Psoas muscle (tissue), 8 donors: ENCODE data around the gene HTR3A. TPM values are rescaled to one million over a fixed set of nuclear protein-coding genes. Genes with fewer than 3 reads are reported as not detected.

Experiments
- ATAC-seq, 4 donors: fragments of 200-7000 bp; cut with Tn5 transposase; one replicate each; pipeline ENCODE4 v1.9.1; 2020; ENCODE audit warnings: moderate library complexity in 3 of 4, mild to moderate bottlenecking in 2 of 4
- DNase-seq, 2 donors: peaks; one replicate each; pipeline ENCODE4 v3.0.0-alpha.2; 2020
- H3K27ac ChIP-seq: fragments of 200-600 bp; one replicate; pipeline ENCODE4 v1.8.0; 2022
- H3K27me3 ChIP-seq, 3 donors: fragments of 200-600 bp in 1 of 3; one replicate each; pipeline versions ENCODE4 v1.6.1 to v1.8.0; 2013 to 2022; ENCODE audit warnings: low read length in 2 of 3, mild to moderate bottlenecking in 2 of 3, moderate library complexity in 1 of 3; ENCODE audit not compliant: insufficient read depth in 3 of 3
- H3K36me3 ChIP-seq, 2 donors: fragments of 200-600 bp in 1 of 2; one replicate each; pipeline versions ENCODE4 v1.6.1 to v1.8.0; 2013 to 2022; ENCODE audit warnings: low read depth in 1 of 2, mild to moderate bottlenecking in 1 of 2, moderate library complexity in 1 of 2; ENCODE audit not compliant: insufficient read depth in 1 of 2
- H3K4me1 ChIP-seq: fragments of 200-600 bp; one replicate; pipeline ENCODE4 v1.8.0; 2022
- H3K4me3 ChIP-seq: fragments of 200-600 bp; one replicate; pipeline ENCODE4 v1.8.0; 2022; ENCODE audit warnings: mild to moderate bottlenecking
- H3K9me3 ChIP-seq: fragments of 200-600 bp; one replicate; pipeline ENCODE4 v1.8.0; 2022
- CTCF ChIP-seq: fragments of 200-600 bp; IDR thresholded peaks from one replicate; pipeline ENCODE4 v1.8.0; 2022; ENCODE audit warnings: antibody characterized with exemption
- WGBS, 3 donors: extraction: QIAGEN DNeasy Blood & Tissue Kit; methylation state at CpG; one replicate each; pipeline versions ENCODE4 v1.1.6 to v1.1.7; 2013; 5-methylcytosine and 5-hydroxymethylcytosine counted together
- intact Hi-C, 2 donors: fragments of 100-400 bp; cut with DNase I; formaldehyde crosslinking; loops; one replicate each; pipeline versions ENCODE4 v1.11.0 to v1.14.2; 2022
- polyA plus RNA-seq, 3 donors: library from polyadenylated mRNA; stranded (reverse); fragments of 200-250 nt; gene quantifications; one replicate each; pipeline ENCODE4 v1.2.3, GENCODE V29; 2013
- total RNA-seq, 4 donors: library from RNA; stranded (reverse); fragmentation: NEBNext Ultra II Directional in 2 of 4; extraction: Animal tissue kit (Norgen Biotek cat#: 25700) in 2 of 4; gene quantifications; one replicate each; pipeline versions ENCODE4 v1.2.1 to v1.2.4, GENCODE V29; 2021 to 2023
- donor health status: healthy with polysubstance abuse.
- donor health status: DM: no; HTN: no; CAD: no; lungs with moderate emphysema.
- donor health status: Bipolar disorder and iron deficiency.
- donor health status: healthy.
- donor health status: DM: yes; HTN: yes; CAD: no.
- donor health status: DM: no; HTN: no; CAD: no.
- donor health status: DM: no; HTN: no; CAD: no.
- donor health status: DM: yes; HTN: yes; CAD: no.

Gene HTR3A
- total and polyA plus RNA-seq, 7 donors, result 0.03 to 1.4 TPM; not detected in 5

DNA sequence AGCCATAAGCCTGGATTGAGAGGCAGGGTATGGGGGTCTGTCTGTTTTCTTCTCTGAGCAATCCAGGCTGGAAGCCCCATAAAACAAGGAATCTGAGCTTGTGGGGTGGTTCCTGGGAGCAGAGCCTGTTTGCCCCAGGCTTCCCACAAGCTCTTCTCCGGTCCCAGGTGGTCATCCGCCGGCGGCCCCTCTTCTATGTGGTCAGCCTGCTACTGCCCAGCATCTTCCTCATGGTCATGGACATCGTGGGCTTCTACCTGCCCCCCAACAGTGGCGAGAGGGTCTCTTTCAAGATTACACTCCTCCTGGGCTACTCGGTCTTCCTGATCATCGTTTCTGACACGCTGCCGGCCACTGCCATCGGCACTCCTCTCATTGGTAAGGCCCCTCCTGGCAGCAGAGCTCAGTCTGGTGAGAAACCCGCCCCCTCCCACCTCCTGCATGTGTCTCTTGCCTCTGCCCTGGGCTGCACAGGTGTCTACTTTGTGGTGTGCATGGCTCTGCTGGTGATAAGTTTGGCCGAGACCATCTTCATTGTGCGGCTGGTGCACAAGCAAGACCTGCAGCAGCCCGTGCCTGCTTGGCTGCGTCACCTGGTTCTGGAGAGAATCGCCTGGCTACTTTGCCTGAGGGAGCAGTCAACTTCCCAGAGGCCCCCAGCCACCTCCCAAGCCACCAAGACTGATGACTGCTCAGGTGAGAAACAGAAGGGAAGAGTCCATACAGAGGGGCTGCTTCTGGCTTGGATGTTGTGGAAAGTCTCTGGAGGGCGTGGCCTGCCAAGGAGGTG is 11.6 kb downstream of the HTR3A start:
- H3K4me3 ChIP-seq, result no peak overlapping the region
- no peak overlapping the region for H3K27ac ChIP-seq
- H3K36me3 ChIP-seq, result no peaks in the 10 kb centered on the region
- TF ChIP-seq CTCF, result no peak
- no peaks in the 10 kb centered on the region for H3K4me1 ChIP-seq
- no peaks in the 10 kb centered on the region for H3K9me3 ChIP-seq
- ATAC-seq (no peak), DNase-seq (no peak)
- intact Hi-C loops, result no loop called here
- WGBS, 3 donors, result 81 to 85% (median 84%) methylated on average over 18 of the region's 18 CpGs
- H3K27me3 ChIP-seq, result peaks cover 0 to 13% (median 7%) of the 10 kb centered on the region in 3 donors

GRCh38 chr11:113989381-113989780 is 14.5 kb downstream of the HTR3A start:
- no peaks in the 10 kb centered on the region for H3K9me3 ChIP-seq
- no peak overlapping the region for H3K27ac ChIP-seq
- WGBS, 3 donors, result 67 to 71% (median 69%) methylated on average over 15 of the region's 15 CpGs
- no peak overlapping the region for H3K4me3 ChIP-seq
- H3K36me3 ChIP-seq, result no peaks in the 10 kb centered on the region
- intact Hi-C loops, result no loop called here
- peaks cover 0 to 13% (median 2%) of the 10 kb centered on the region in 3 donors for H3K27me3 ChIP-seq
- H3K4me1 ChIP-seq, result no peaks in the 10 kb centered on the region
- DNase-seq, result no peak
- TF ChIP-seq CTCF, result no peak
- ATAC-seq, result no peak

DNA sequence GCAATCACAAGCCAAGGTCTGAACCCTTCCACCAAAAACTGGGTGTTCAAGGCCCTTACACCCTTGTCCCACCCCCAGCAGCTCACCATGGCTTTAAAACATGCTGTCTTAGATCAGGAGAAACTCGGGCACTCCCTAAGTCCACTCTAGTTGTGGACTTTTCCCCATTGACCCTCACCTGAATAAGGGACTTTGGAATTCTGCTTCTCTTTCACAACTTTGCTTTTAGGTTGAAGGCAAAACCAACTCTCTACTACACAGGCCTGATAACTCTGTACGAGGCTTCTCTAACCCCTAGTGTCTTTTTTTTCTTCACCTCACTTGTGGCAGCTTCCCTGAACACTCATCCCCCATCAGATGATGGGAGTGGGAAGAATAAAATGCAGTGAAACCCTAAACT is 15.0 kb downstream of the HTR3A start:
- Histone ChIP-seq H3K27ac (no peak overlapping the region), H3K4me3 (no peak overlapping the region), H3K36me3 (no peaks in the 10 kb centered on the region), H3K4me1 (no peaks in the 10 kb centered on the region), H3K27me3 (peaks cover 0 to 13% (median 2%) of the 10 kb centered on the region in 3 donors), H3K9me3 (no peaks in the 10 kb centered on the region)
- no peak for ATAC-seq
- TF ChIP-seq CTCF, result no peak
- intact Hi-C loops, result loop anchor here in 1 of 2 donors (5.0 kb wide), 1 partner anchor 272 kb away; no protein-coding TSS in a partner anchor
- DNase-seq, result no peak
- WGBS, 3 donors, result 60 to 66% (median 63%) methylated on average over 2 of the region's 2 CpGs

DNA sequence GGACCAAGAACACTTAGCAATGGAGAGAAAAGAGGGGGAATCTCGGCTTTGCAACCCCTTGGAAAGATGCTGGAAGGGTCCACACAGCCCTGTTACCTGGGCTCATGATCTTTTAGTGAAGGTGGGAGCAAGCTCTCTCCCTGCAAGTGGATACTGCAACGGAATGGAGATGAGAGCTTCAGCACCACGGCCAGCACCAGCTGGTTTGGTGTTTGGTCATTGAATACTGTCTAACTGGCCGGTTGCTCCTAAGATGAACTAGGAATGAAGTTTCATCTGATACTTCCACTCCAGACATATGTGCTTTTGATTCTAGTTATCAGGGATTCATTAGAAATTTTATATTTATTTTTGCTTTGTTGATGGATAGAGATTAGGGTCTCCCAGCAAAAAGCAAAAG is 16.3 kb downstream of the HTR3A start:
- Histone ChIP-seq H3K27ac (no peak overlapping the region), H3K36me3 (no peaks in the 10 kb centered on the region), H3K27me3 (peaks cover 0 to 13% (median 2%) of the 10 kb centered on the region in 3 donors), H3K4me1 (no peaks in the 10 kb centered on the region), H3K9me3 (no peaks in the 10 kb centered on the region), H3K4me3 (no peak overlapping the region)
- no peak for DNase-seq
- intact Hi-C loops, result loop anchor here in 1 of 2 donors (5.0 kb wide), 1 partner anchor 271 kb away; no protein-coding TSS in a partner anchor
- TF ChIP-seq CTCF, result no peak
- ATAC-seq, result peak in 1 of 4 donors; percentile 38
- 3 to 11% (median 4%) methylated on average over 4 of the region's 4 CpGs for WGBS, 3 donors
